H9 (cell line): ENCODE data around the gene CLK3. TPM values are rescaled to one million over a fixed set of nuclear protein-coding genes. Genes with fewer than 3 reads are reported as not detected.

Experiments used
- DNase-seq: peaks from one replicate; pipeline ENCODE4 v3.0.0-alpha.2; 2017
- H2AFZ ChIP-seq: one replicate; pipeline ENCODE4 v1.6.1; 2013; ENCODE audit warnings: mild to moderate bottlenecking, low read length, control low read depth, moderate library complexity
- H2AK5ac ChIP-seq: 2 replicates; pipeline ENCODE4 v1.6.1; 2013; ENCODE audit warnings: low read length, control low read depth, mixed read lengths; ENCODE audit not compliant: insufficient read length
- H2BK120ac ChIP-seq: one replicate; pipeline ENCODE4 v1.6.1; 2013; ENCODE audit warnings: low read depth, mild to moderate bottlenecking, low read length, control low read depth, inconsistent platforms; ENCODE audit not compliant: poor library complexity, severe bottlenecking
- H2BK12ac ChIP-seq: 2 replicates; pipeline ENCODE4 v1.6.1; 2013; ENCODE audit warnings: low read length, control low read depth, mixed read lengths, low read depth; ENCODE audit not compliant: insufficient read length
- H2BK15ac ChIP-seq: 2 replicates; pipeline ENCODE4 v1.6.1; 2013; ENCODE audit warnings: low read depth, low read length, control low read depth
- H2BK20ac ChIP-seq: one replicate; pipeline ENCODE4 v1.6.1; 2013; ENCODE audit warnings: low read depth, mild to moderate bottlenecking, low read length, control low read depth, inconsistent platforms; ENCODE audit not compliant: poor library complexity, severe bottlenecking
- H2BK5ac ChIP-seq: 2 replicates; pipeline ENCODE4 v1.6.1; 2013; ENCODE audit warnings: low read length, control low read depth, mixed read lengths; ENCODE audit not compliant: insufficient read length
- H3K14ac ChIP-seq: 2 replicates; pipeline ENCODE4 v1.6.1; 2013; ENCODE audit warnings: low read length, control low read depth; ENCODE audit not compliant: insufficient read depth
- H3K18ac ChIP-seq: 2 replicates; pipeline ENCODE4 v1.6.1; 2013; ENCODE audit warnings: low read depth, mild to moderate bottlenecking, mixed read lengths, low read length, control low read depth; ENCODE audit not compliant: insufficient read length
- H3K23ac ChIP-seq: 2 replicates; pipeline ENCODE4 v1.6.1; 2013; ENCODE audit warnings: low read length, control low read depth, mixed read lengths, low read depth; ENCODE audit not compliant: insufficient read length
- H3K23me2 ChIP-seq: 2 replicates; pipeline ENCODE4 v1.6.1; 2013; ENCODE audit warnings: low read depth, mild to moderate bottlenecking, mixed read lengths, low read length, control low read depth; ENCODE audit not compliant: insufficient read length, poor library complexity, severe bottlenecking
- H3K27ac ChIP-seq: 2 replicates; pipeline ENCODE4 v1.5.1; 2013; ENCODE audit warnings: low read length, control low read depth, mixed read lengths, low read depth; ENCODE audit not compliant: insufficient read length
- H3K27me3 ChIP-seq: 2 replicates; pipeline ENCODE4 v1.6.1; 2013; ENCODE audit warnings: low read length, control low read depth, inconsistent platforms; ENCODE audit not compliant: insufficient read depth
- H3K4ac ChIP-seq: 2 replicates; pipeline ENCODE4 v1.6.1; 2013; ENCODE audit warnings: low read depth, mild to moderate bottlenecking, control low read depth, inconsistent platforms, low read length, moderate library complexity
- H3K4me1 ChIP-seq: 2 replicates; pipeline ENCODE4 v1.6.1; 2013; ENCODE audit warnings: low read length, control low read depth, inconsistent platforms; ENCODE audit not compliant: insufficient read depth
- H3K4me2 ChIP-seq: 2 replicates; pipeline ENCODE4 v1.6.1; 2013; ENCODE audit warnings: low read length, control low read depth, mixed read lengths; ENCODE audit not compliant: insufficient read length, insufficient read depth
- H3K56ac ChIP-seq: 2 replicates; pipeline ENCODE4 v1.6.1; 2013; ENCODE audit warnings: low read depth, mild to moderate bottlenecking, mixed read lengths, low read length, control low read depth; ENCODE audit not compliant: insufficient read length
- H3K79me1 ChIP-seq: 2 replicates; pipeline ENCODE4 v1.6.1; 2013; ENCODE audit warnings: low read depth, mild to moderate bottlenecking, moderate library complexity, low read length, control low read depth, inconsistent platforms; ENCODE audit not compliant: insufficient read depth, poor library complexity, severe bottlenecking
- H3K79me2 ChIP-seq: 2 replicates; pipeline ENCODE4 v1.6.1; 2013; ENCODE audit warnings: low read length, control low read depth, inconsistent platforms; ENCODE audit not compliant: insufficient read depth
- H3K9ac ChIP-seq: 2 replicates; pipeline ENCODE4 v1.6.1; 2013; ENCODE audit warnings: low read length, control low read depth, mixed read lengths; ENCODE audit not compliant: insufficient read length; ENCODE audit errors: extremely low read depth
- H3K9me3 ChIP-seq: one replicate; pipeline ENCODE4 v1.6.1; 2013; ENCODE audit warnings: low read depth, low read length, inconsistent platforms; ENCODE audit not compliant: control insufficient read depth
- H3T11ph ChIP-seq: one replicate; pipeline ENCODE4 v1.6.1; 2013; ENCODE audit warnings: mild to moderate bottlenecking, low read length, control low read depth, inconsistent platforms
- H4K20me1 ChIP-seq: one replicate; pipeline ENCODE4 v1.6.1; 2013; ENCODE audit not compliant: control insufficient read depth, insufficient read length, insufficient read depth
- H4K5ac ChIP-seq: 2 replicates; pipeline ENCODE4 v1.6.1; 2013; ENCODE audit warnings: low read depth, mild to moderate bottlenecking, mixed read lengths, low read length, control low read depth; ENCODE audit not compliant: insufficient read length
- H4K8ac ChIP-seq: replicated peaks from 2 replicates; pipeline ENCODE4 v1.6.1; 2013; ENCODE audit warnings: low read length, control low read depth, mixed read lengths, low read depth; ENCODE audit not compliant: insufficient read length
- H4K91ac ChIP-seq: 2 replicates; pipeline ENCODE4 v1.6.1; 2013; ENCODE audit warnings: low read depth, mild to moderate bottlenecking, moderate library complexity, mixed read lengths, low read length, control low read depth; ENCODE audit not compliant: insufficient read length
- H3K27ac Mint-ChIP-seq, 3 experiments: 2 replicates in 2 of 3; 3 replicates in 1 of 3; pipeline ENCODE4 v1.8.0; 2020 to 2021; ENCODE audit warnings: mixed read lengths in 3 of 3, mild to moderate bottlenecking in 1 of 3, moderate library complexity in 1 of 3
- H3K27me3 Mint-ChIP-seq: 2 replicates; pipeline ENCODE4 v1.8.0; 2021; ENCODE audit warnings: low read depth, mild to moderate bottlenecking, moderate library complexity, mixed read lengths
- H3K36me3 Mint-ChIP-seq, 3 experiments: 2 replicates in 2 of 3; 3 replicates in 1 of 3; pipeline ENCODE4 v1.8.0; 2020 to 2021; ENCODE audit warnings: low read depth in 3 of 3, mixed read lengths in 3 of 3; ENCODE audit not compliant: insufficient read depth in 1 of 3
- H3K4me1 Mint-ChIP-seq, 2 experiments: 2 replicates each; pipeline ENCODE4 v1.8.0; 2020; ENCODE audit warnings: mixed read lengths in 2 of 2
- H3K4me3 Mint-ChIP-seq, 2 experiments: 2 replicates in 1 of 2; 3 replicates in 1 of 2; pipeline ENCODE4 v1.8.0; 2020 to 2021; ENCODE audit warnings: mild to moderate bottlenecking in 2 of 2, mixed read lengths in 2 of 2, moderate library complexity in 1 of 2
- H3K9me3 Mint-ChIP-seq, 2 experiments: 2 replicates in 1 of 2; 3 replicates in 1 of 2; pipeline ENCODE4 v1.8.0; 2020; ENCODE audit warnings: mild to moderate bottlenecking in 2 of 2, mixed read lengths in 2 of 2, moderate library complexity in 1 of 2
- CTCF ChIP-seq: fragments of 200-600 bp; sonication (generic); conservative IDR thresholded peaks from 3 replicates; pipeline ENCODE4 v1.8.0; 2021; ENCODE audit warnings: antibody characterized with exemption, mild to moderate bottlenecking
- WGBS: extraction: QIAGEN DNeasy Blood & Tissue Kit; methylation state at CpG from one replicate; pipeline ENCODE4 v1.1.7; 2013; ENCODE audit warnings: missing lambda C conversion rate, low lambda C conversion rate, mixed read lengths; ENCODE audit not compliant: insufficient read length; ENCODE audit errors: extremely low coverage; 5-methylcytosine and 5-hydroxymethylcytosine counted together
- total RNA-seq: library from RNA; stranded (reverse); gene quantifications from 2 replicates; pipeline ENCODE4 v1.2.1, GENCODE V29; 2021

The CLK3 gene
- total RNA-seq, 1 experiment from 2014 or later, result 40.8 TPM

GRCh38 chr15:74611341-74611740 is 4.3 kb upstream of the CLK3 start:
- Histone ChIP-seq H3T11ph (no peak overlapping the region), H2AK5ac (no peak overlapping the region), H3K79me2 (peaks cover 5% of the 10 kb centered on the region; the same call in 1 of the 2 replicates), H3K9me3 (no peaks in the 10 kb centered on the region), H3K27ac (no peak overlapping the region), H3K14ac (no peak overlapping the region), H3K18ac (no peak overlapping the region), H3K27me3 (no peaks in the 10 kb centered on the region; the same call in 1 of the 2 replicates), H2BK120ac (no peak overlapping the region), H2AFZ (no peak overlapping the region), H4K91ac (no peak overlapping the region), H2BK12ac (no peak overlapping the region), H3K4ac (no peak overlapping the region), H2BK15ac (no peak overlapping the region), H3K79me1 (peaks cover 1% of the 10 kb centered on the region), H4K5ac (no peak overlapping the region), H3K4me2 (no peak overlapping the region), H3K4me1 (no peaks in the 10 kb centered on the region), H2BK5ac (no peak overlapping the region), H4K8ac (no peak overlapping the region), H3K9ac (no peak overlapping the region), H4K20me1 (no peaks in the 10 kb centered on the region), H2BK20ac (no peak overlapping the region), H3K56ac (no peak overlapping the region), H3K23me2 (peaks cover 13% of the 10 kb centered on the region), H3K23ac (no peak overlapping the region)
- H3K36me3 Mint-ChIP-seq, result no peaks in the 10 kb centered on the region; a peak in 1 of 7 replicates
- H3K4me3 Mint-ChIP-seq, result no peak overlapping the region
- no peak overlapping the region for H3K27ac Mint-ChIP-seq
- no peak for DNase-seq
- H3K9me3 Mint-ChIP-seq, result no peaks in the 10 kb centered on the region
- peaks cover 36% of the 10 kb centered on the region for H3K27me3 Mint-ChIP-seq
- TF ChIP-seq CTCF, result no peak
- WGBS, result no CpG with 5 or more reads among the region's 11 CpGs
- H3K4me1 Mint-ChIP-seq, result peaks cover 5 to 7% of the 10 kb centered on the region in 2 experiments; a peak in 1 of 4 replicates
